ENCODE data around the gene VEPH1. TPM values are rescaled to one million over a fixed set of nuclear protein-coding genes. Genes with fewer than 3 reads are reported as not detected.
A peak's percentile ranks its signal among the peaks of the same experiment; 100 is the strongest.

Gene VEPH1
- total RNA-seq, 2 experiments from 2014 or later: not detected

GRCh38 chr3:157533298-157534070 lies 30.3 kb upstream of the VEPH1 start:
- ChIA-PET CTCF (interaction anchor here (0.6 to 5.0 kb wide), 20 partner anchors 8 to 998 kb away, joined by 3 to 105 read pairs (median 4); partner anchors contain the start of gene PTX3), POLR2A (no interaction called here)
- Mint-ChIP-seq H3K27ac (no peak overlapping the region), H3K36me3 (ENCODE audit: low read depth) (no peaks in the 10 kb centered on the region), H3K9me3 (no peaks in the 10 kb centered on the region), H3K27me3 (peaks cover 3% of the 10 kb centered on the region), H3K4me1 (ENCODE audit: low read depth) (no peaks in the 10 kb centered on the region), H3K4me3 (no peak overlapping the region)
- ATAC-seq (no peak), DNase-seq (no peak)
- intact Hi-C loops (cut with micrococcal nuclease): no loop called here
- no peak for TF ChIP-seq CTCF (IDR thresholded peaks at IDR 0.05)

DNA sequence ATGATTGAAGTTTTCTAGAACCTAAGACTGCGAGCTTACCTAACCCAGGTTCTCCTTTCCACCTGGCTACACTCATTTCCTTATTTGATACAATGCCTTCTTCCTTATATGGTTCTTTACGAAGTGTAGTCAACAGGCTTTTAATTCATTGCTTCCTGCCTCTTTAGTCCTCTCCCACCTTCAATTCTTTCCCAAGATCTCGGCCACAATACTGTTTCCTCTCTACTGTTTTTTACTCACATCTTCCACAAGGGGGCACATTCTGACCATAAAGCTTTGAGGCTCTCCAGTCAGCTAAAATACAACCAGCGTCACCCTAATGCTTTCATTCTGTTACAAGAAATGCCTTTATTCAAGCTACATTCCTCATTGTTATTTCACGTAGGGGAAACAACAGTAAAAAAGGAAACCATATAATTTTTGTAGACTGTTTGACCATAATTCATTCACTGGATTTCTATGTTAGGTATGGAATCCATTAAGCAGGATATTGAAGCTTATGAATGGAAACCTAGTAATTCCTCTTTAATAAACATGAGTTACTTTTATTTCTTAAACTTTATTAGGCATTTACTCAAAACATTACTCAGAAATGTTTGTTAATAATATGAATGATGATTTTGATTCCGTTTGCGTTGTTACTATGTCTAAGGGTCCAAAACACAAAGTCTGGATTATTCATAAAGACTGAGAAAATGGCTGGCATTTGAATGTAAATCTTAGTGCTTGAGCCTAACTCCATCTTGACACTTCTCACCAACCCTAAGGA lies 29.5 kb upstream of the VEPH1 start:
- no peaks in the 10 kb centered on the region for H3K36me3 Mint-ChIP-seq (ENCODE audit: low read depth)
- TF ChIP-seq CTCF (IDR thresholded peaks at IDR 0.05): peak; percentile 64
- no peak overlapping the region for H3K27ac Mint-ChIP-seq
- DNase-seq (peak; percentile 12), ATAC-seq (peak; percentile 66)
- POLR2A ChIA-PET: no interaction called here
- no peaks in the 10 kb centered on the region for H3K9me3 Mint-ChIP-seq
- peaks cover 1% of the 10 kb centered on the region for H3K27me3 Mint-ChIP-seq
- intact Hi-C loops (cut with micrococcal nuclease): loop anchor here (1.0 kb wide), 1 partner anchor 40 kb away; no protein-coding TSS in a partner anchor
- no peaks in the 10 kb centered on the region for H3K4me1 Mint-ChIP-seq (ENCODE audit: low read depth)
- no peak overlapping the region for H3K4me3 Mint-ChIP-seq
- CTCF ChIA-PET: interaction anchor here (0.6 to 5.0 kb wide), 25 partner anchors 8 to 999 kb away, joined by 3 to 105 read pairs (median 4); partner anchors contain the start of gene PTX3

- ChIA-PET CTCF (interaction anchor here (0.9 to 5.0 kb wide), 16 partner anchors 8 to 1000 kb away, joined by 3 to 105 read pairs (median 4); partner anchors contain the start of gene PTX3), POLR2A (no interaction called here)
- no peaks in the 10 kb centered on the region for H3K4me1 Mint-ChIP-seq (ENCODE audit: low read depth)
- DNase-seq (no peak), ATAC-seq (no peak)
- intact Hi-C loops (cut with micrococcal nuclease): loop anchor here (1.0 kb wide), 1 partner anchor 41 kb away; no protein-coding TSS in a partner anchor
- H3K9me3 Mint-ChIP-seq: no peaks in the 10 kb centered on the region
- no peaks in the 10 kb centered on the region for H3K36me3 Mint-ChIP-seq (ENCODE audit: low read depth)
- H3K27ac Mint-ChIP-seq: no peak overlapping the region
- peaks cover 1% of the 10 kb centered on the region for H3K27me3 Mint-ChIP-seq
- TF ChIP-seq CTCF (IDR thresholded peaks at IDR 0.05): no peak
- H3K4me3 Mint-ChIP-seq: no peak overlapping the region
These were observed 28.6 kb upstream of the VEPH1 start for GRCh38 chr3:157531771-157532170.

GRCh38 chr3:157531301-157531660 lies 28.1 kb upstream of the VEPH1 start:
- Mint-ChIP-seq H3K27ac (no peak overlapping the region), H3K4me3 (no peak overlapping the region), H3K4me1 (ENCODE audit: low read depth) (no peaks in the 10 kb centered on the region), H3K36me3 (ENCODE audit: low read depth) (no peaks in the 10 kb centered on the region), H3K9me3 (no peaks in the 10 kb centered on the region), H3K27me3 (peaks cover 1% of the 10 kb centered on the region)
- ChIA-PET CTCF (interaction anchor here (1.0 to 5.0 kb wide), 9 partner anchors 9 to 94 kb away, joined by 3 to 105 read pairs (median 5); partner anchors contain the start of gene PTX3), POLR2A (no interaction called here)
- no peak for DNase-seq
- ATAC-seq: no peak
- intact Hi-C loops (cut with micrococcal nuclease): no loop called here
- TF ChIP-seq CTCF (IDR thresholded peaks at IDR 0.05): no peak
